Activated CD8-positive, alpha-beta memory T cell treated with anti-CD3 and anti-CD28 coated beads for 48 hours (primary cell): Measurements from ENCODE around the gene IQCN.

Source experiments
- DNase-seq, 3 experiments: peaks; one replicate each; pipeline ENCODE4 v3.0.0-alpha.2; 2020; ENCODE audit warnings: low read depth in 2 of 3, low spot score in 2 of 3

IQCN gene, protein sequence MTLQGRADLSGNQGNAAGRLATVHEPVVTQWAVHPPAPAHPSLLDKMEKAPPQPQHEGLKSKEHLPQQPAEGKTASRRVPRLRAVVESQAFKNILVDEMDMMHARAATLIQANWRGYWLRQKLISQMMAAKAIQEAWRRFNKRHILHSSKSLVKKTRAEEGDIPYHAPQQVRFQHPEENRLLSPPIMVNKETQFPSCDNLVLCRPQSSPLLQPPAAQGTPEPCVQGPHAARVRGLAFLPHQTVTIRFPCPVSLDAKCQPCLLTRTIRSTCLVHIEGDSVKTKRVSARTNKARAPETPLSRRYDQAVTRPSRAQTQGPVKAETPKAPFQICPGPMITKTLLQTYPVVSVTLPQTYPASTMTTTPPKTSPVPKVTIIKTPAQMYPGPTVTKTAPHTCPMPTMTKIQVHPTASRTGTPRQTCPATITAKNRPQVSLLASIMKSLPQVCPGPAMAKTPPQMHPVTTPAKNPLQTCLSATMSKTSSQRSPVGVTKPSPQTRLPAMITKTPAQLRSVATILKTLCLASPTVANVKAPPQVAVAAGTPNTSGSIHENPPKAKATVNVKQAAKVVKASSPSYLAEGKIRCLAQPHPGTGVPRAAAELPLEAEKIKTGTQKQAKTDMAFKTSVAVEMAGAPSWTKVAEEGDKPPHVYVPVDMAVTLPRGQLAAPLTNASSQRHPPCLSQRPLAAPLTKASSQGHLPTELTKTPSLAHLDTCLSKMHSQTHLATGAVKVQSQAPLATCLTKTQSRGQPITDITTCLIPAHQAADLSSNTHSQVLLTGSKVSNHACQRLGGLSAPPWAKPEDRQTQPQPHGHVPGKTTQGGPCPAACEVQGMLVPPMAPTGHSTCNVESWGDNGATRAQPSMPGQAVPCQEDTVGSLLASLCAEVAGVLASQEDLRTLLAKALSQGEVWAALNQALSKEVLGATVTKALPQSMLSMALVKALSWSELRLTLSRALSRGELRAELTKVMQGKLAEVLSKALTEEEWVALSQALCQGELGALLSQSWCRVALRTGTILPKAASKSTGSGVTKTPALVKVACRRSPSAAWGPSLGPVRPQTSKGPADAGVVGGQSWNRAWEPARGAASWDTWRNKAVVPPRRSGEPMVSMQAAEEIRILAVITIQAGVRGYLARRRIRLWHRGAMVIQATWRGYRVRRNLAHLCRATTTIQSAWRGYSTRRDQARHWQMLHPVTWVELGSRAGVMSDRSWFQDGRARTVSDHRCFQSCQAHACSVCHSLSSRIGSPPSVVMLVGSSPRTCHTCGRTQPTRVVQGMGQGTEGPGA (N-terminal part only)

GRCh38 chr19:18274219-18274780 lies at the start of gene IQCN:
Gene IQCN, minus strand, starts transcription at chr19:18274452. Its CDS starts 4,974 bp downstream, at chr19:18269478.
- DNase-seq, result peak in 1 of 3 experiments; percentile 28

DNA sequence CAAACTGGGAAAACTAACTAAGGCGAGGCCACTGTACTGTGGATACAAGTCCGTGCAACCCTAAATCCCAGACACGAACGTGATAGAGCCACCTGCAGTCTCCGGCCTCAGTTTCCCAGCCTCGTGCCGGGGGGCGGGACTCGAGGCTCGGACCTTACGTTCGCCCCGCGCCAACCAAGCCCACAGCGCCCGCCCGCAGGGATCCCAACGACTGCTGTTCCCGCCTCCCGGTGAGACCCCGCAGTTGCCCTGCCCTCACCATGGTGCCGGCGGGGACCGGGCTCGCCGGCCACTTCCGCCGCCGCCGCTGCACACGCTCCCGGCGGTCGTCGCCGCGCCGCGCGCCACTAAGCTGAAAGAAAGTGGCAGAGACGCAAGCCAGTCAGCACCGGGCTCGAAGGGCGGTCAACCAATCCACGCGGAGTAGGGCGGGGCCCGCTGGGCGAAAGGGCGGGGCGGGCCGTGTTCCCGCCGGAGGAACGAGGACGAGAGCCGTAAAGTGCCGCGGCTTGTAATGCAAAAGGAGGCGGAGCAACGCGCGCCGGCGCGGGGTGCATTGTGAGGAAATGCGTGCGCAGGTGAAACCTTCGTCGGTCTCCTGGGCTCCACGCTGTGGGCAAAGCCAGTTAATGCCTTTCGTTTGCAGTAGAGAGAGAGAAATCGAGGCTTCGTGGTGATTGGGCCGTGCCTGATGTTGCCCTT lies 48.7 kb upstream of the IQCN start, which contains the start of gene LSM4:
Gene LSM4, minus strand, starts transcription at position 318 of the 702 bp plus-strand sequence. Its CDS starts 56 bp downstream, at position 262.
- DNase-seq, result peak; percentile 96 to 99 (median 97)

- no peak for DNase-seq
Observed at GRCh38 chr19:18322318-18322758, 48.1 kb upstream of the IQCN start.

DNA sequence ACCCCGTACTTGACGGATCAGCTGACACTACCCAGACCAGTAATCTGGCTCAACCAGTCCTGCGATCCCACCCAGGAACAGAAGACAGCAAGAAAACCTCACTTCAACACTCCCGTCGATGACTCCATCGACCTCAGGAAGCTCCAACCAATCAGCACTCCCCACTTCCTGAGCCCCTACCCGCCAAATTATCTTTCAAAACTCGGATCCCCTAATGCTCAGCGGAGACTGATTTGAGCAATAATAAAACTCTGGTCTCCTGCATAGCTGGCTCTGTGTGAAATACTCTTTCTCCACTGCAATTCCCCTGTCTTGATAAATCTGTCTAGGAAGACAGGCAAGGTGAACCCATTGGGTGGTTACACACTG lies 47.5 kb upstream of the IQCN start:
- no peak for DNase-seq

DNA sequence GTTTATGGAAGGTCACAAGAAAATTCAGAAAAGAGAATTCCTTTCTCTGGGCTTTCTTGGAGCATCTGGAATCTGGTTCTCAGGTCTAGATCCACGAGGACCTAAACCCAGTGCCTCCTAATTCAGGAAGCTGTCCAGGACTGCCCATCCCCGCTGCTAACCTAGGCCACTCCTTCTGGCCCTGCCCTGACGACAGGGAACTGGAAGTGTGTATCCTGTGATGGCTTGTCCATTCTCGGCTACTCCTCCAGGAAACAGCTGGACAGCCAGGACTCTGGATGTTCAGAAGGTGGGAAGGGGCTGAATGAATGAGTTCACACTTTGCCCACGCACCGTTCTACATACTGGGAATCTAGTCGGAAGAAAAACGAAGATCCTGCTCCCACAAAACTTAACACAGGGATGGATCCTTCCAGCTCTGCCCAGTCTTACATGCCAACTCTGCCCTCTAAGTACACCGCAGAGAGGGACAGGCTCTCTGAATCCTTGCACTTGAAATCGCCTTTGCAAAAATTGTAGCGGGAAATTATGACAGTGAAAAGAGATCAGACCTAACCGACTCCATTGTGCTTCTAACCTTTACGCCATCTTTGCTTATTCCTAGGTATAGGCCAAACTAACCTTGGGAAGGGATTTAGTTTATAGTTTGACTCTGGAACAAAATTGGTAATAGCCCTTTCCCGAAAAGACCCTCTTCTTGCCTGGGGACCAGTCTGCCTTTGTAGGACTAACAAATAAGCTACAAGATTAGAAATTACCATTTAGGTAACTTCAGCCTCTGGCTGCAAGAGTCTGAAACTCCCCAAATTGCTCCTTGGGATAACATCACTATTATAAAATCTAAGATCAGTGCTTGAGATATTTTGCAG lies 46.8 kb upstream of the IQCN start:
- no peak for DNase-seq

DNA sequence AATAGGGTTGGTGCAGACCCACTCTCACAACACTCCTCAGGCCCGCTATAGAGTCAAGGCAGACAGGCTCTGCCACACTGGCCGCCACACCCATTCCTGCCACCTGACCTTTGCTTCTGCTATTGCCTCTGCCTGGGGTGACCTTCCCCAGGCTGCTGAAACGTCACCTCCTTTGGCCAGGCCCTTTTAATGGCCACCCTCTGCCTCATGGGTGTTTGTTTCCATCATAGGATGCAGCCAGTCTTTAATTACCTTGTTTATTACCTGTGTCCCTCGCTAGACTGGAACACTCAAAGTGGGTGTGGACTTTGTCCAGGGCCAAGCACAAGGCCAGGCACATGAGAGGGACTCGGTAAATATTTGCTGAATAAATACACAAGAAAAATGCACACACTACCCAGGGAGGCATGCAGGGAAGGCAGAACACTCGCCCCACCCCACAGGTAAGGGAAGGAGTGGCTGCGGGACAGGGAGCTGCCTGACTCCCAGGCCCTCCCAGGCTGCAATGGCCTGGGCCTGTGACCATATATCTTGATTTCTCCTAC lies 45.4 kb upstream of the IQCN start:
- DNase-seq, result no peak

DNA sequence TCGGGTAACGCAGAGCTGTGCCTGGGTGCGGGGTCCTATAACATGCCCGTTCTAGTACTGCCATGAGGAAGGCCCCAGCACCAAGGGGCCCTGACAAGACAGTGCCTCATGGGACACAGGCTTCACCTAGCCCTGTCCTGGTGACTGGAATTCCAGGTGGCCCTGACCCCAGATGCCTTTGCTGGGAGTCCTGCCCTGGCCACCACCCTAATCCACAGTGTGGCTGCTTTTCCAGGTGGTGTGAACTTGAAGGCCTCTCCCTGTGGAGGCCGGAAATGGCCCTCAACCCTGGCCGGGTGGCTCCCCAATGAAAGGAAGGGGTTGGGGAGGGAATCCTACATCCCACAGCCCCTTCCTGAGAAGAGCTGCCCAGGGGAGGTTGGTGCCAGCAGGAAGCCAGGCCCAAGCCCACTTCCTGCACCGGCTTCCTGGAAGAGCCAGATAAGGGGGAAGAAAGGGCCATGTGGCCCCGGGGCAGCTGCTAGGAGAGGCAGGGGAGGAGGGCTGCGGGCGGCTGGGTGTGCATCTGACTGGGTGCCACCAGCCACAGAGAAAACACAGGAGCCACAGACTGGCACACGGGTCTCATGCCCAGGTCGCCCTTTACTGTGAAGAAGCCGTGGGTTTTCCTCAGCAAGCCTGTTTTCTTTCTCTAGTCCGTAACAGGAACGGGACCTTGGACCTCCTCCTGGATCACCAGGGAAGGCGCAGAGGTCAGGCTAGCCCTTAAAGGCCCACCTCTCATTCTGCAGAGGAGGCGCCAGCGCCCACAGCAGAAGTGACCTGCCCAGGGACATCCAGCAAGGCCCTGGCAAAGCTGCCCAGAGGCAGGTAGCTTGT lies 43.9 kb upstream of the IQCN start:
- DNase-seq, result no peak

DNA sequence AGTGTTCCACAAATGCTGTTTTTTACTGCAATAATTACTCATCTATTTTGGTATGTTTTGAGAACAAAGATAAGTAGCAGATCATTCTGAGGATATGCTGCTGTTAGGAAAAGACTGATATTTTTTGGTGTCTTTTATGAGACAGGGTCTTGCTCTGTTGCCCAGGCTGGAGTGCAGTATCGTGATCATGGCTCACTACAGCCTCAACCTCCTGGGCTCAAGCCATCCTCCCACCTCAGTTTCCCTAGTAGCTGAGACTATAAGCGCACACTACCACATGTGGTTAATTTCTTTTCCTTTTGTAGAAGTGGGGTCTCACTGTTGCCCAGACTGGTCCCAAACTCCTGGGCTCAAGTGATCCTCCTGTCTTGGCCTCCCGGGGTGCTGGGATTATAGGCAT lies 39.1 kb upstream of the IQCN start:
- no peak for DNase-seq

DNA sequence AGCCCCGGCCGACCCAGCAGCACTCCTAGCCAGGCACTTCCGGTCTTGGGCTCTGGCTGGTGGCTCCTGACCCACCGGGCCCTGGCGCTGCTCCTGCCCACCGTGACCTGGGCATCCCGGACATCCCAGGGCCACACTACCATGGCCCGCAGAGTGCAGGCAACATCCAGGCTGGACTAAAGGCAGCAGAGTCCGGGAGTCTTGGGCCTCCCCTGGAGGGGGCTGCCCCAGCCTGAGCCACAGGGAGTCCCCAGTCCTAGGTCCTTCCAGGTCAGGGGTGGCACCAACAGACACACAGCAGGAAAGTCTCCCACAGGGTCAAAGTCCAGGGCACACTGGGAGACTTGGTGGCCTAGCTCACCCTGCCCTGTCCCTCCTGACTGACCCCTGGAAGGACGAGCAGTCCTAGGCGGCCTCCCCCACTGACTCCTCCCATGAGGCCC lies 37.9 kb upstream of the IQCN start:
- no peak for DNase-seq

DNA sequence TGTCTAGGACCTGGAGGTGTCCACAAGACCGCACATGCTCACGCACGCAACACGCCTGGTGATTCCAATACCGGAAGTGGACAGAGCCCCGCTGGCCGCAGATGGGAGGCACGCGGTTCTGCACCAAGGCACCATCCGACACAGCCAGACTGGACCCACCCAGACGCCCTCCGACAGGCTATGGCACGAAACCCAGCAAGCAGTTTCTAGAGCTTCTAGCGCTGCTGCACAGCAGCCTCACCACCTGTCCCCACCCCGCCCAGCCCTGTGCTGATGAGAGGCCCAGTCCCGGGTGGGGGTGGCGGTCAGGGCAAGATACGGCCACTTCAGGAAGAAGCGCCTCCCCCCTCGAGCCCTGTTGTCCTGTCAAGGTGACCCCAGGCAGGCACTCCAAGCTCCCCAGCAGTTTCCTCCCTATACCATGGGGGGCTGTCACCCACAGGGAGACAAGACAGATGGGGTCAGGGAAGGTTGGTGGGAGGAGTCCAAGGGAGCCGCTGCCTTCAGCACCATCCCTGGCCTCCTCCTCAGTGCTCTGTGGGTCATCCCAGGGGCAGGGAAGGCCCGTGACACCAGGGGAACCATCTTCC lies 37.3 kb upstream of the IQCN start:
- no peak for DNase-seq

DNA sequence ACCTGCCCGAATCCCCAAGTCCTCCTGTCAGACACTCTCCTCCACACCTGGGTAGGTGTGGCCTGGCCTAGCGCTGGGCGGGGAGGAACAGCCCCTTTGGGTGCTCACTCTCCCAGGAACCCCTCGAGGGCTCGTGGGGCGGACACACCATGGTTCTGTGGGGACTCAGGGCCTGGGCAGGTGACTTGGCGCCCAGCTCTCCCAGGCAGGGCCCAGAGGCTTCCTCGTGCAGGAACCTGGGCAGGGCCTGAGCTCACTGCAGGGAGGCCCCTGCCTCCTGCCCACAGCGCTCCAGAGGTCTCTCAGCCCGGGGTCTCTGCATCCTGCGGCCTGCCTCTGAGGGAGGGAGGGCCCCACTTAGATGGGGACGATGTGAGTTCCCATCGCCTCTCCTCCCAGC lies 36.7 kb upstream of the IQCN start:
- DNase-seq, result no peak

DNA sequence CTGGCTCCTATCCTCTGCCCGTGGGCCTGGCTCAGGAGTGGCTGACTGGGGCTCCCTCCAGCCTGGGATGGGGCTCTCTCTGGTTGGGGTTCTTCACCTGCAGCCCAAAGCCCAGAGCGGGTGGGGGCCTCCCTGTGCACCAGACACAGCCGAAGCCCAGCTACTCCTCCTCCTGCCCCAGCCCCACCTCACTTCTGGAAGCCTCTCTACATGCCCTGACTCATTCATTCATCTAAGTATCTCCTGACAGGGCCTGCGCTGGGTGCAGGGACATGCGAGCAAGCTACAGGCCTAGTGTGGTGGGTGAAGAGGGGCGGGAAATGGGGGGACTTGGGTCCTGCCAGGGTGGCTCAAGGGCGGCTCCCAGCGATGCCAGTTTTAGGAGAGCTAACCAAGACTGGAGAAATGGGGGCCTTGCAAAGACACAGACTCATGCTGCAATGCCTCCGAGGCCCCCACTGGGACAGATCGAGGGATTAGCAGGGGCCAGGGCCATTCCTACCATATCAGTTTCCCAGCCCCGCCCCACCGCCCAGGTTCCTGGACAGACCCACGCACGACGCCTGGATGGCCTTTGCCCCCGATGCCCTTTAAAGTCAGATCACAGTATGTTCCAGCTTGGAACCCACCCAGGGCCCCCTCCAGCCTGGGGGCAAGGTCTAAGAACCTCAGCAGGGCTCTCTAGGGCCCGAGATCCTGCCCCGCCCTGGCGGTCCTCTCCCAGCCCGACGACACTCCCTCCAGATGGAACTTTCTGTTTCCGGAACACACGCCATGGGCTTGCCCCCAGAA lies 36.1 kb upstream of the IQCN start:
- no peak for DNase-seq

- DNase-seq, result no peak
Observed at GRCh38 chr19:18309525-18310064, 35.3 kb upstream of the IQCN start.

- no peak for DNase-seq
Observed at GRCh38 chr19:18308948-18309325, 34.7 kb upstream of the IQCN start.

- DNase-seq, result no peak
Observed at GRCh38 chr19:18308051-18308947, 34.0 kb upstream of the IQCN start.

DNA sequence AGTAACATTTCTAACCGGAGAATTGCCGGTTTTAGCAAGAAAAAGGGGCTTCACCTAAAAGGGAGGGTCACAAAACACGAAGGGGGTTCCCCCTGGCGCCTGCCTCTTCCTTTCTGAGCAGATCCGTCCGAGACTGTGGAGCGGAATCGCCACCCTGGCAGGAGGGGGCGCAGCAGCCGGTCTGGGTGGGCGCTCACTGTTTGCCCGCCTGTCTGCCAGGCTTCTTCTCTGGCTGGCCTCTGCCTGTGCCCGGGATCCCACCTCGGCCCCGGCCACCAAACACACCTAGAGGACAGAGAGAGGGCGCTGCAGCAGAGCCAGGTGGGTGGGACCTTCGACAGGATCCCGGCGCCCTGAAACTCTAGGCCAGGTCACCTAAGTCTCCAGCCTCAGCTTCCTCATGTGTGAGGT lies 33.0 kb upstream of the IQCN start:
- DNase-seq, result no peak
